GM19467 (cell line): ENCODE results near the gene PPP1R11.
"Not testable (repeated sequence)": the region's sequence is repeated elsewhere in the genome, so short reads cannot be mapped to it uniquely, and the experiment has no call there.

Experiments used
- ATAC-seq: cut with Tn5 transposase; IDR thresholded peaks from one replicate; pipeline ENCODE4 v1.9.1; 2021; ENCODE audit warnings: mild to moderate bottlenecking, moderate library complexity; ENCODE audit not compliant: unreplicated experiment

PPP1R11 gene

GRCh38 chr6:30093951-30094661, 27.1 kb downstream of the PPP1R11 start:
- ATAC-seq = no peak

GRCh38 chr6:30096829-30097228, 29.8 kb downstream of the PPP1R11 start:
- no peak for ATAC-seq

- ATAC-seq = no peak
Measured at GRCh38 chr6:30097902-30098768, 31.1 kb downstream of the PPP1R11 start.

GRCh38 chr6:30100154-30100553, 33.2 kb downstream of the PPP1R11 start:
- ATAC-seq = no peak

GRCh38 chr6:30100585-30101443, 33.8 kb downstream of the PPP1R11 start:
- no peak for ATAC-seq

GRCh38 chr6:30101444-30102413, 34.7 kb downstream of the PPP1R11 start:
- ATAC-seq = peak; percentile 74

GRCh38 chr6:30102414-30102969, 35.5 kb downstream of the PPP1R11 start:
- no peak for ATAC-seq

GRCh38 chr6:30102970-30103871, 36.2 kb downstream of the PPP1R11 start:
- no peak for ATAC-seq

GRCh38 chr6:30103872-30104179, 36.8 kb downstream of the PPP1R11 start:
- no peak for ATAC-seq

- no peak for ATAC-seq
Measured at GRCh38 chr6:30104661-30105060, 37.7 kb downstream of the PPP1R11 start.

- ATAC-seq = no peak
Measured at GRCh38 chr6:30111266-30111856, 44.4 kb downstream of the PPP1R11 start.

- ATAC-seq = no peak
Measured at GRCh38 chr6:30112402-30112994, 45.5 kb downstream of the PPP1R11 start.

GRCh38 chr6:30113003-30113759, 46.2 kb downstream of the PPP1R11 start, which contains the start of gene TRIM31:
TSS of gene TRIM31 (minus strand) at chr6:30113090. CDS start at chr6:30112805, 285 bp downstream.
- ATAC-seq = no peak

GRCh38 chr6:30113841-30114240, 46.8 kb downstream of the PPP1R11 start:
- ATAC-seq = no peak

- no peak for ATAC-seq
Measured at GRCh38 chr6:30116724-30117123, 49.7 kb downstream of the PPP1R11 start.

GRCh38 chr6:30118691-30119090, 51.7 kb downstream of the PPP1R11 start:
- ATAC-seq = not testable (repeated sequence)
